Measurements from ENCODE around the gene SENP2. TPM values are rescaled to one million over a fixed set of nuclear protein-coding genes. Genes with fewer than 3 reads are reported as not detected.

Gene SENP2
- total and polyA plus RNA-seq, 2 experiments from 2014 or later, result 29.2 to 80.3 TPM

GRCh38 chr3:185549122-185549521, 37.0 kb upstream of the SENP2 start:
- H3K27ac ChIP-seq (ENCODE audit: low read depth), result no peak overlapping the region
- no peak overlapping the region for H3K4me2 ChIP-seq
- no peaks in the 10 kb centered on the region for H4K20me1 ChIP-seq (replicated peaks; ENCODE audit: insufficient read depth)
- Mint-ChIP-seq H3K36me3 (ENCODE audit: low read depth) (no peaks in the 10 kb centered on the region), H3K27me3 (ENCODE audit: insufficient read depth, low read depth, poor library complexity) (peaks cover 6% of the 10 kb centered on the region), H3K9me3 (no peaks in the 10 kb centered on the region), H3K4me1 (peaks cover 6% of the 10 kb centered on the region), H3K27ac (no peak overlapping the region), H3K4me3 (no peak overlapping the region)
- no peaks in the 10 kb centered on the region for H3K4me1 ChIP-seq (ENCODE audit: insufficient read depth)
- no peaks in the 10 kb centered on the region for H3K9me2 ChIP-seq (ENCODE audit: insufficient read depth)
- no peak for ATAC-seq
- H3K79me2 ChIP-seq (replicated peaks; ENCODE audit: insufficient read depth), result no peaks in the 10 kb centered on the region
- H2AFZ ChIP-seq, result no peak overlapping the region
- TF ChIP-seq ZNF462 (CRISPR knock-in tag; IDR thresholded peaks at IDR 0.05) (no peak), EZH2phosphoT487 (IDR thresholded peaks at IDR 0.05; ENCODE audit: unreplicated experiment) (no peak), ETS1 (IDR thresholded peaks at IDR 0.05) (no peak), ZNF114 (CRISPR knock-in tag; IDR thresholded peaks at IDR 0.05) (no peak), ZNF331 (CRISPR knock-in tag; IDR thresholded peaks at IDR 0.05; ENCODE audit: low read depth) (no peak), CREB1 (CRISPR knock-in tag; IDR thresholded peaks at IDR 0.05; ENCODE audit: low read depth) (no peak), STAT1 (IDR thresholded peaks at IDR 0.05; ENCODE audit: unreplicated experiment) (no peak), JUNB (IDR thresholded peaks at IDR 0.05; ENCODE audit: unreplicated experiment) (no peak), POLR2AphosphoS5 (IDR thresholded peaks at IDR 0.05; ENCODE audit: low read depth) (no peak), EZH2 (IDR thresholded peaks at IDR 0.05; ENCODE audit: low read depth, unreplicated experiment) (no peak), NANOG (IDR thresholded peaks at IDR 0.05; ENCODE audit: borderline replicate concordance) (no peak)
- TF ChIP-seq, protein P1, sequence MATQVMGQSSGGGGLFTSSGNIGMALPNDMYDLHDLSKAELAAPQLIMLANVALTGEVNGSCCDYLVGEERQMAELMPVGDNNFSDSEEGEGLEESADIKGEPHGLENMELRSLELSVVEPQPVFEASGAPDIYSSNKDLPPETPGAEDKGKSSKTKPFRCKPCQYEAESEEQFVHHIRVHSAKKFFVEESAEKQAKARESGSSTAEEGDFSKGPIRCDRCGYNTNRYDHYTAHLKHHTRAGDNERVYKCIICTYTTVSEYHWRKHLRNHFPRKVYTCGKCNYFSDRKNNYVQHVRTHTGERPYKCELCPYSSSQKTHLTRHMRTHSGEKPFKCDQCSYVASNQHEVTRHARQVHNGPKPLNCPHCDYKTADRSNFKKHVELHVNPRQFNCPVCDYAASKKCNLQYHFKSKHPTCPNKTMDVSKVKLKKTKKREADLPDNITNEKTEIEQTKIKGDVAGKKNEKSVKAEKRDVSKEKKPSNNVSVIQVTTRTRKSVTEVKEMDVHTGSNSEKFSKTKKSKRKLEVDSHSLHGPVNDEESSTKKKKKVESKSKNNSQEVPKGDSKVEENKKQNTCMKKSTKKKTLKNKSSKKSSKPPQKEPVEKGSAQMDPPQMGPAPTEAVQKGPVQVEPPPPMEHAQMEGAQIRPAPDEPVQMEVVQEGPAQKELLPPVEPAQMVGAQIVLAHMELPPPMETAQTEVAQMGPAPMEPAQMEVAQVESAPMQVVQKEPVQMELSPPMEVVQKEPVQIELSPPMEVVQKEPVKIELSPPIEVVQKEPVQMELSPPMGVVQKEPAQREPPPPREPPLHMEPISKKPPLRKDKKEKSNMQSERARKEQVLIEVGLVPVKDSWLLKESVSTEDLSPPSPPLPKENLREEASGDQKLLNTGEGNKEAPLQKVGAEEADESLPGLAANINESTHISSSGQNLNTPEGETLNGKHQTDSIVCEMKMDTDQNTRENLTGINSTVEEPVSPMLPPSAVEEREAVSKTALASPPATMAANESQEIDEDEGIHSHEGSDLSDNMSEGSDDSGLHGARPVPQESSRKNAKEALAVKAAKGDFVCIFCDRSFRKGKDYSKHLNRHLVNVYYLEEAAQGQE (IDR thresholded peaks at IDR 0.05; ENCODE audit: unreplicated experiment), result no peak
- TF ChIP-seq, protein P2, sequence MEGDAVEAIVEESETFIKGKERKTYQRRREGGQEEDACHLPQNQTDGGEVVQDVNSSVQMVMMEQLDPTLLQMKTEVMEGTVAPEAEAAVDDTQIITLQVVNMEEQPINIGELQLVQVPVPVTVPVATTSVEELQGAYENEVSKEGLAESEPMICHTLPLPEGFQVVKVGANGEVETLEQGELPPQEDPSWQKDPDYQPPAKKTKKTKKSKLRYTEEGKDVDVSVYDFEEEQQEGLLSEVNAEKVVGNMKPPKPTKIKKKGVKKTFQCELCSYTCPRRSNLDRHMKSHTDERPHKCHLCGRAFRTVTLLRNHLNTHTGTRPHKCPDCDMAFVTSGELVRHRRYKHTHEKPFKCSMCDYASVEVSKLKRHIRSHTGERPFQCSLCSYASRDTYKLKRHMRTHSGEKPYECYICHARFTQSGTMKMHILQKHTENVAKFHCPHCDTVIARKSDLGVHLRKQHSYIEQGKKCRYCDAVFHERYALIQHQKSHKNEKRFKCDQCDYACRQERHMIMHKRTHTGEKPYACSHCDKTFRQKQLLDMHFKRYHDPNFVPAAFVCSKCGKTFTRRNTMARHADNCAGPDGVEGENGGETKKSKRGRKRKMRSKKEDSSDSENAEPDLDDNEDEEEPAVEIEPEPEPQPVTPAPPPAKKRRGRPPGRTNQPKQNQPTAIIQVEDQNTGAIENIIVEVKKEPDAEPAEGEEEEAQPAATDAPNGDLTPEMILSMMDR (conservative IDR thresholded peaks at IDR 0.05; ENCODE audit: low read depth in 2 of 2), result no peak
- H3K4me3 ChIP-seq, result no peak overlapping the region
- no peaks in the 10 kb centered on the region for H3K36me3 ChIP-seq (ENCODE audit: insufficient read depth)
- DNase-seq (ENCODE audit: low spot score), result no peak
- no peaks in the 10 kb centered on the region for H3K27me3 ChIP-seq (ENCODE audit: insufficient read depth)
- no peaks in the 10 kb centered on the region for H3F3A ChIP-seq (replicated peaks; ENCODE audit: low read depth)

Measured in GM23338 (cell line).